ENCODE measurements around the gene ATN1.

GRCh38 chr12:6956021-6956727 is 28.4 kb downstream of the ATN1 start:
- TF ChIP-seq CTCF (conservative IDR thresholded peaks at IDR 0.05; ENCODE audit: low read length) (no peak), EZH2phosphoT487 (IDR thresholded peaks at IDR 0.05; ENCODE audit: borderline replicate concordance, low read depth, low read length) (no peak)

Data from OCI-LY7 (cell line).